Endothelial cell of umbilical vein (primary cell): ENCODE measurements around the gene EZH1. TPM values are rescaled to one million over a fixed set of nuclear protein-coding genes. Genes with fewer than 3 reads are reported as not detected.

ENCODE experiments used
- BruUV-seq: library from RNA; stranded (reverse); fragments of 400-500 nt; replicated peaks from 2 replicates; lab custom pipeline; 2021; lab: Mats Ljungman, UMichigan
- CTCF ChIA-PET: fragments of 300-600, 350-600 bp; sonication (Branson Sonifier 250); formaldehyde crosslinking; loops from one replicate; lab custom pipeline; 2021; ENCODE audit warnings: antibody characterized with exemption, inconsistent platforms; lab: Charles Lee
- POLR2A ChIA-PET: fragments of 300-600, 350-600 bp; sonication (Branson Sonifier 250); formaldehyde crosslinking; loops from one replicate; lab custom pipeline; 2021; ENCODE audit warnings: antibody characterized with exemption, inconsistent platforms; lab: Charles Lee
- DNase-seq: peaks from one replicate; pipeline ENCODE4 v3.0.0-alpha.2; 2011; ENCODE audit warnings: low read depth, low spot score
- FAIRE-seq: peaks from 2 replicates; lab custom pipeline; 2011; peaks lifted over from hg19 to GRCh38; lab: Jason Lieb, UNC
- H2AFZ ChIP-seq: 2 replicates; pipeline ENCODE4 v1.6.0; 2012; ENCODE audit warnings: low read depth, low read length, control low read depth, inconsistent platforms
- H3K27ac ChIP-seq: 2 replicates; pipeline ENCODE4 v1.5.1; 2011; ENCODE audit warnings: low read depth, mild to moderate bottlenecking, control low read depth, low read length, moderate library complexity; ENCODE audit not compliant: insufficient read depth
- H3K27me3 ChIP-seq, 2 experiments: 2 replicates each; pipeline versions ENCODE4 v1.6.0 to v1.6.1; 2011; ENCODE audit warnings: low read length in 2 of 2, mixed read lengths in 1 of 2; ENCODE audit not compliant: control insufficient read depth in 2 of 2, insufficient read depth in 2 of 2
- H3K36me3 ChIP-seq, 2 experiments: 2 replicates in 1 of 2; 3 replicates in 1 of 2; pipeline ENCODE4 v1.5.1; 2011; ENCODE audit warnings: low read length in 2 of 2, mild to moderate bottlenecking in 1 of 2, moderate library complexity in 1 of 2; ENCODE audit not compliant: control insufficient read depth in 2 of 2, insufficient read depth in 2 of 2; ENCODE audit errors: extremely low read depth in 1 of 2
- H3K4me1 ChIP-seq: 3 replicates; pipeline ENCODE4 v1.5.1; 2011; ENCODE audit warnings: mild to moderate bottlenecking, low read length; ENCODE audit not compliant: control insufficient read depth, insufficient read depth; ENCODE audit errors: extremely low read depth
- H3K4me2 ChIP-seq: 2 replicates; pipeline ENCODE4 v1.6.1; 2011; ENCODE audit warnings: low read length, control low read depth, mixed read lengths; ENCODE audit not compliant: insufficient read depth
- H3K4me3 ChIP-seq, 3 experiments: fragments of 200-600 bp in 1 of 3; sonication (generic), shearing (Covaris generic) in 1 of 3; replicated peaks in 1 of 3; 2 replicates each; pipeline ENCODE4 v1.5.1; 2011 to 2016; ENCODE audit warnings: control low read depth in 3 of 3, low read length in 3 of 3, mild to moderate bottlenecking in 2 of 3, inconsistent platforms in 1 of 3, low read depth in 1 of 3, moderate library complexity in 1 of 3; ENCODE audit not compliant: insufficient read depth in 1 of 3
- H3K79me2 ChIP-seq: 2 replicates; pipeline ENCODE4 v1.6.0; 2012; ENCODE audit warnings: low read length, inconsistent platforms; ENCODE audit not compliant: control insufficient read depth, insufficient read depth
- H3K9ac ChIP-seq: replicated peaks from 2 replicates; pipeline ENCODE3; 2011; ENCODE audit warnings: low read length, control low read depth; ENCODE audit not compliant: insufficient read depth; ENCODE audit errors: extremely low read depth
- H3K9me1 ChIP-seq: replicated peaks from 3 replicates; pipeline ENCODE4 v1.6.0; 2011; ENCODE audit warnings: mild to moderate bottlenecking, low read length; ENCODE audit not compliant: control insufficient read depth, insufficient read depth; ENCODE audit errors: extremely low read depth
- H3K9me3 ChIP-seq: replicated peaks from 2 replicates; pipeline ENCODE4 v1.5.1; 2012; ENCODE audit warnings: low read length, inconsistent platforms; ENCODE audit not compliant: control insufficient read depth, insufficient read depth
- H4K20me1 ChIP-seq: replicated peaks from 2 replicates; pipeline ENCODE3; 2011; ENCODE audit warnings: mild to moderate bottlenecking, low read length; ENCODE audit not compliant: control insufficient read depth, insufficient read depth; ENCODE audit errors: extremely low read depth
- CTCF ChIP-seq, 2 donors: IDR thresholded peaks; 1 replicate in 1 of 2; 2 replicates in 1 of 2; pipeline ENCODE4 v1.5.1; 2011; ENCODE audit warnings: low read length in 2 of 2, mild to moderate bottlenecking in 2 of 2, moderate library complexity in 2 of 2, control low read depth in 1 of 2, inconsistent platforms in 1 of 2, low read depth in 1 of 2; ENCODE audit not compliant: insufficient read depth in 1 of 2; ENCODE audit errors: extremely low read depth in 1 of 2
- EZH2 ChIP-seq: IDR thresholded peaks from 2 replicates; pipeline ENCODE4 v1.6.1; 2012; ENCODE audit warnings: borderline replicate concordance, low read depth, mild to moderate bottlenecking, moderate library complexity, low read length, inconsistent platforms; ENCODE audit not compliant: severe bottlenecking
- FOS ChIP-seq: IDR thresholded peaks from 2 replicates; pipeline ENCODE4 v1.6.1; 2011; ENCODE audit warnings: mild to moderate bottlenecking, low read length, moderate library complexity, borderline replicate concordance; ENCODE audit not compliant: insufficient read depth
- GATA2 ChIP-seq: IDR thresholded peaks from 2 replicates; pipeline ENCODE4 v1.7.0; 2011; ENCODE audit warnings: low read depth, mild to moderate bottlenecking, moderate library complexity, mixed read lengths, low read length; ENCODE audit not compliant: insufficient read length, insufficient read depth
- JUN ChIP-seq: IDR thresholded peaks from 2 replicates; pipeline ENCODE4 v1.6.1; 2011; ENCODE audit warnings: borderline replicate concordance, low read depth; ENCODE audit not compliant: insufficient read length, insufficient read depth
- MAX ChIP-seq: IDR thresholded peaks from 2 replicates; pipeline ENCODE4 v1.6.1; 2011; ENCODE audit not compliant: insufficient read depth, insufficient read length
- MYC ChIP-seq: IDR thresholded peaks from one replicate; pipeline ENCODE4 v1.6.1; 2011; ENCODE audit warnings: mild to moderate bottlenecking, low read depth, low read length
- POLR2A ChIP-seq: IDR thresholded peaks from 2 replicates; pipeline ENCODE4 v1.6.1; 2012; ENCODE audit warnings: low read depth, mild to moderate bottlenecking, control low read depth, low read length
- POLR2AphosphoS5 ChIP-seq: IDR thresholded peaks from 2 replicates; pipeline ENCODE4 v1.6.1; 2012; ENCODE audit warnings: low read depth, mild to moderate bottlenecking, control low read depth, low read length, moderate library complexity; ENCODE audit not compliant: insufficient read depth
- dilution Hi-C: fragments of 300-500 bp; cut with MboI; formaldehyde crosslinking; loops from one replicate; pipeline ENCODE4 v1.15.0; 2019; ENCODE audit warnings: low sequenced_read_pairs; ENCODE audit not compliant: extremely low pct_ligation_motif_present
- intact Hi-C: fragments of 100-400 bp; cut with micrococcal nuclease; formaldehyde crosslinking; loops from one replicate; pipeline ENCODE4 v1.10.0; 2022
- polyA plus RNA-seq, 4 experiments: library from polyadenylated mRNA; depleted of rRNA in 3 of 4; stranded (reverse) in 3 of 4; unstranded in 1 of 4; fragments of >200 nt; gene quantifications; 2 replicates each; pipeline versions ENCODE4 v1.2.1 to v1.2.3, GENCODE V29; 2011 to 2012; ENCODE audit warnings: missing spikeins in 1 of 4
- total RNA-seq: library from RNA; stranded (reverse); gene quantifications from 2 replicates; pipeline ENCODE4 v1.2.3, GENCODE V29; 2021

EZH1 gene
- total and polyA plus RNA-seq, 2 donors (not counting 3 experiments of a cell fraction or from before 2014, with no cell fraction given) = 31.4 to 33.7 TPM

GRCh38 chr17:42791948-42792347, 47.1 kb upstream of the EZH1 start:
- no peak overlapping the region for H2AFZ ChIP-seq
- CTCF ChIA-PET = no interaction called here
- peaks cover 0 to 2% of the 10 kb centered on the region in 2 experiments for H3K36me3 ChIP-seq
- H3K27ac ChIP-seq = no peak overlapping the region
- H3K9me3 ChIP-seq = no peaks in the 10 kb centered on the region
- POLR2A ChIA-PET = no interaction called here
- H3K9ac ChIP-seq = no peak overlapping the region
- FAIRE-seq (no peak), DNase-seq (no peak)
- no peaks in the 10 kb centered on the region for H4K20me1 ChIP-seq
- BruUV-seq = no TSS peak
- intact Hi-C loops (no loop called here), dilution Hi-C loops (no loop called here)
- no peak overlapping the region for H3K4me2 ChIP-seq
- no peak overlapping the region for H3K4me3 ChIP-seq
- no peaks in the 10 kb centered on the region for H3K79me2 ChIP-seq
- no peaks in the 10 kb centered on the region for H3K9me1 ChIP-seq
- H3K27me3 ChIP-seq = no peaks in the 10 kb centered on the region
- peaks cover under 1% of the 10 kb centered on the region for H3K4me1 ChIP-seq
- TF ChIP-seq MYC (no peak), EZH2 (no peak), CTCF (IDR thresholded peaks at IDR 0.05; ENCODE audit: extremely low read depth in 1 of 2, insufficient read depth in 1 of 2, low read depth in 1 of 2, low read length in 2 of 2) (no peak), GATA2 (no peak), POLR2AphosphoS5 (no peak), JUN (no peak), FOS (no peak), POLR2A (no peak), MAX (no peak)
